A549 treated with CORT108297 at 1 μM for 4 hours (cell line): ENCODE data around the gene G6PD. TPM values are rescaled to one million over a fixed set of nuclear protein-coding genes. Genes with fewer than 3 reads are reported as not detected.

ENCODE experiments used
- total RNA-seq: library from RNA; stranded (reverse); fragments of 200-300 nt; extraction: Qiagen RNA extraction; gene quantifications from 5 replicates; pipeline ENCODE4 v1.2.3, GENCODE V29; 2022

The G6PD gene
- total RNA-seq = 1,443 to 1,631 TPM (median 1,552 TPM) in 5 replicates

DNA sequence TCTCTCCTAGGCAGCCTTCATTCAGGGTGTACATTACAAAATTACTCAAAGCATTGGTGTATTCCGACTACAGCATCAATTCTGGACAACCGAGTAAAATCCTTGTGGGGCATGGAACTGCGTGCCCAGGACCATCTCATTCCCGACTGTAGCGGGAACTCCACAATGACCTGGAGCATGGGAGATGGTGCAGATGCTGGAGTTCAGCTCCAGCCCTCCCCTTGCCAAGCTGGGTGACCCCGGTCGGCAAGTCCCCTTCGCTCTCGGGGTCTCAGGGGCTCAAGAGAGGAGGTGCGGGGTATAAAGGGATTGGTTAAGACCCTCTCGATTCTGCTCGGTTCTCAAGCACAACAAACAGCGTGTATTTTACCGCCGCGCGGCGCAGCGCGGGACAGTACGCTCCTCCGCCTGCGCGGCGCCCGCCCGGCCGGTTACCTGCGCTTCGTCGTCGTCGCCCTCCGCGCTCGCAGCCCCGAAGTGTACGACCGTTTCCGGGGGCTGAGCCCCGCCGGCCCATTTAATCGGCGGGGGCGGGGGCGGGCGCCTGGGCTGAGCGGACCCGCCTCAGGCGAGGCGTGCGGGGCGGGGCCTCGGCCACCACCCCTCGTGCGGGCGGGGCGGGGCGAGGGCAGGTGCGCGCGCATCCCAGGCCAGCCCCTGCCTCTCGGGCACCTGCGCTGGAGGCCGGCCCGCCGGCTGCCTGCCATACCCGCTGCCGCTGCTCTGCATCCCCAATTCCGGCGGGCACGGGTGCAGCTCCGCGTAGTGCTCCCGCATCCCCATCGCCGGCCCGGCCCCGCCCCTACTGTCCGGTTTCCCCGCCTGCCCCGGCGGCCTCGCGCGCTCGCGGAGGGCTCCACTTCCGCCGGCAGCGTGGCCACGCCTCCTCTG lies at the start of gene G6PD:
Gene G6PD, minus strand, starts transcription at position 493 of the 891 bp plus-strand sequence. CDS start 691 bp downstream, outside the sequence.

DNA sequence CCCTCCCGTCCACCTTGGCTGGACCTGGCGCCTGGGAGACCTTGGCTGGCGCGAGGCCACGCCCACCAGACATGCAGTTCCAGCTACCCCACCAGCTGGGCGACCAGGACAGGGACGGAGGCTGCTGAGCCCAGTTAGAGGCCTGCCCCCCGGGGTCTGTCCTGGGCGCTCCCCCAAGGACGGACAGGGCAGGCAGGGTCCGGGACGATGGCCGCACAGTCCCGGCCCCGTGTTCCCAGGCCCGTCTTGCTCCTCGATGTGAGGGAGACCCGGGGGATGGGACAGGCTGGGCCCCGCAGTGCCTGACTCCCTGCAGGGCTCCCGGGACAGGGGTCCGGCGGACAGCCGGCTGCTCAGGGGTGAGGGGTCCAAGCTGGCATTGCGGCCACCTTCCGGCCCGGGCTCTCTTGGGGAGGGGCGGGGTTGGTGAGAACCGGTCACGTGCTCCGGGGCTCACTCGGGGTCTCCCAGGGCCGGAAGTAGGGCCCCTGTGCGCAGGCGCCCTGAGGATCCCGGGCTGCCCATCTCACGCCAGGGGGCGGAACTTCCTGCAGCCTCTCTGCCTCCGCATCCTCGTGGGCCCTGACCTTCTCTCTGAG lies 38.0 kb upstream of the G6PD start, which contains the start of gene CTAG1A:
Gene CTAG1A, plus strand, starts transcription at position 549 of the 599 bp plus-strand sequence. CDS start 74 bp downstream, outside the sequence.

DNA sequence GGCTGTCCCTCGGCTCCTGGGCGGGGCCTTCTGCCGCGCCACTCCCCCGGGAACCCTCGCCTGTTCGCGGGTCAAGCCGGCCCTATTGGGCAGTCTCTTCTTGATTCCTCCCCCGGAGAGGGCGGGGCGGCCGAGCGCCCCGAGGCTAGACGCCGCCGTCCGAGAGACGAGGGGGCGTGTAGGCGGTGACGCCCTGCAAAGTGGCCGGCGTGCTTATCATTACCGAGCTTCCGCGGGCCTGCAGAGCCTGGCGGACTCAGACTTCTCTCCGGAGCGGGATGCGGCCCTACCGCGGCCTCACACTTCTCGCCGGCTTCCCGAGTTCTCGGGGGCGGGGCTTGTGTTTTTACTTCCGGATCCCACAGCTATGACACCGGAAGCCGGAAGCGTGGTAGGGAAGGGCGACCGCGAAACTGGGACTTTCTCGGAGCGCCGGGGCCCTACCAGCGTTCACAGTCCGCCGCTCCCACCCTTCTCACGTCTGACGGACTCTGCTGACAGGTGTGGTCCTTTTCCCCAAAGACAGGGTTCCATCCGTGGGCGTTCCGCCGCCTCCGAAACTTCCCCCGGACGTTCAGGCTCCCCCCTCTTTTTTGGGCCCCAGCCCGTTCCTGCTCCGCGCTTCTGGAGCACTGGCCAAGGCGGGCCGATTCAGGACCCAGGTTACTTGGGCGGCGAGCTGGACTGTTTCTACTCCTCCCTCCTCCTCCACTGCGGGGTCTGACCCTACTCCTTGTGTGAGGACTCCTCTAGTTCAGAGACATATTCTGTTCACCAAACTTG lies 790 bp upstream of the G6PD start, which contains the start of gene IKBKG:
Gene IKBKG, plus strand, starts transcription at position 376 of the 783 bp plus-strand sequence. CDS start 4,383 bp downstream, outside the sequence.

DNA sequence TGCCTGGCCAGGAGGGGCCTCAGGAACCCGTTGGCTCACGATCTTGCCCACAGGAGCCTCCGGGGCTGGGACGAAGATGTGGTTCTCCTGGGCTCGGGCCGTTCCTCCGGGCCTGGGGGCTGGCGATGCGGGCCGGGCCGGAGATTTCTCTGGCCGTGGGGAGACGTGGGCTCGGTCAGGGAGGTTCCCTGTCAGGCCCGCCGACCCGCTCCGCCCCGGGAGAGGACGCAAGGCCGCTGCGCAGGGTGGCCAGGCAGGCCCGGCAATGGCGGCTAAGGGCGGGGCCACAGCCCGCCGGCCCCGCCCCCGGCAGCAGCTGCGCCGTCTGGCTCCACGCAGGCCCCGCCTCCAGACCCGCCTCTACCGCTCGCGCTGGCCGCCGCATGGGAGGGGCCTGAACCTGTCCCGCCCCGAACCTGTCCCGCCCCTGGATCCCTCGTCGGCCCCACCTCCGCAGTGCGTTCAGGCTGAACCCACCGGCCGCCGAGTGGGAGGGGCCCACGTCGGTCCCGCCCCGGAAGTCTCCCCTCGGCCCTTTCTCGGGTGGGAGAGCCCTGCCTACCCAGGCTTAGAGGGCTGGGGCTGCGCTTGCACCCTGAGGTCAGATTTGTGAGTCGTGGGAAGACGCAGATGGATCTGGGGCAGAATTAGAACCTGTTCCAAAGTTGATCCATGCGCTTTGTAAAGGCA lies 30.5 kb downstream of the G6PD start, which contains the start of gene FAM3A:
Gene FAM3A, minus strand, starts transcription at position 267 of the 690 bp plus-strand sequence. CDS start 460 bp downstream, outside the sequence.

DNA sequence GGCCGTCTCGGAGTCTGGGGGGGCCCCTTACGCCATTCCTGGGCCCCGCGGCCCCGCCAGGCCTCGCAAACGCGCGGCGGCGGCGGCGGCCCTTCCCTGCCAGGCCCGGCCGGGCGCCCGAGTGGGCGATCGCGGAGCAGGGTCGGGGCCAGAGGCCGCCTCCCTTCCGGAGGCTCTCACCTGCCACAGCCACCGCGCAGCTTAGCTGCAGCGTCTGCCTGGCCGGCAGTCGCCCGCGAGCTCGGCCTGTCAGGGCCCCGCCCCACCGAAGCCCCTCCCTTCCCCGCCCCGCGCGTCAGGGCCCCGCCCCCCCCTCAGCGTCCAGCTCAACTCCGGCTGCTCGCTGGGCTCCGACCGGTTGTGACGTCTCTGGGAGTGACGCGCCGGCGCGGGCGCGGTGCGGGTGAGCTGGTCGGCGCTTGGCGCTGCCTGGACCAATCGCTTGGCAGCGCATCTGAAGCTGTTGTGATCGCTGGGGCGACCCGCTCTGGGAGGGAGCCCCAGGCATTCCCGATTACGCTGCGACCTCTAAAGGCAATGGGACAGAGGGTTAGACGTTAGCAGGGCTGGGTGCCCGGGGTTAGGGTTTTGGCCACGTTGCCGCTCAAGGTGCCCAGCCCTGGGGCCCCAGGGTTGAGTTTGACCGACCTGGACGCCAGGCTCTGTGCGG lies 56.1 kb downstream of the G6PD start, which contains the start of gene SLC10A3:
Gene SLC10A3, minus strand, starts transcription at position 216 of the 670 bp plus-strand sequence. CDS start 1,689 bp downstream, outside the sequence.

DNA sequence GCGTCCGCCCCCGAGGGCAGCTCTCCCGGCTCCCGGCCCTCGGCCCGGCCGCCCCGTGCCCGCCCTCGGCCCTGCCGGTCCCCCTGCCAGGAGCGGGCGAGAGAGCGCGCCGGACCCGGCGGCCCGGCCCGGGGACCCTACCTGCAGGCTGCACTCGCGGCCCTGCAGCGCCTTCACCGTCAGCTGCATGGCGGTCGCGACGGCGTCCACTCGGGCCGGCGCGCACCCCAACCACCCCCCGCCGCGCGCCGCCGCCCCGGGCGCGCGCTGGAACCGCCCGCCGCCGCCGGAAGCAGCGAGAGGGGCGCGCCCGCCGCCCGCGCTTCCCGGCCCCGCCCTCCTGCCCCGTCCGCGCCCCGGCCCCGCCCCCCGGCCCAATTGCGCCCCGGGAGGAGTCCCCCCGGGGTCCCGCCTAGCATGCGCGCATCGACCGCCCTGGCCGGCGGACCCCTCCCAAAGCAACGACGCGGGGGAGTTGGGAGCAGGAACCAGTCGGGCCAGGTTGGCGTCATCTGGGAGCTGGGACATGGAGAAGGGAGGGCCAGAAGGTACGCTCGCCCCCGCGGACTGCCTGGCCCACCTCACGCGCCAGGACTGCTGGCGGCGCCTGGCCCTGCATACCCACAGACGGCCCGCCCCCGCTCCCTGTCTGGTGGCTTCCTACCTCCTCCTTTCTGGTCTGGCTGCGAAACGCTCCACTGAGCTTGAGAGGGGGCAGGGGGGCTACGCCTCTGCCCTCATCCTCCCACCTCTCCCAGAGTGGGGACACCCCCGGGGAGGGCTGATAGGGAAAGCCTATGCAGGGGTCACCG lies 60.0 kb downstream of the G6PD start, which contains the start of gene UBL4A:
Gene UBL4A, minus strand, starts transcription at position 220 of the 812 bp plus-strand sequence. Its CDS starts 31 bp downstream, at position 189.

Other genes with a start within 250 kb of the G6PD start
- gene FLNA, start 172.2 kb downstream of the G6PD start, total RNA-seq = 1,453 to 1,770 TPM (median 1,639 TPM) in 5 replicates
- gene EMD, start 167.6 kb downstream of the G6PD start, total RNA-seq = 110 to 171 TPM (median 156 TPM) in 5 replicates
- gene RPL10, start 148.5 kb downstream of the G6PD start, total RNA-seq = 5,551 to 5,842 TPM (median 5,620 TPM) in 5 replicates
- gene DNASE1L1, start 137.6 kb downstream of the G6PD start, total RNA-seq = 24.2 to 33.3 TPM (median 29.6 TPM) in 5 replicates
- gene TAFAZZIN, start 135.3 kb downstream of the G6PD start, total RNA-seq = 30.2 to 41.8 TPM (median 38.8 TPM) in 5 replicates
- gene ATP6AP1, start 118.2 kb downstream of the G6PD start, total RNA-seq = 79.6 to 112 TPM (median 110 TPM) in 5 replicates
- gene GDI1, start 109.7 kb downstream of the G6PD start, total RNA-seq = 94.4 to 112 TPM (median 107 TPM) in 5 replicates
- gene FAM50A, start 102.7 kb downstream of the G6PD start, total RNA-seq = 99.6 to 120 TPM (median 116 TPM) in 5 replicates
- gene PLXNA3, start 88.6 kb downstream of the G6PD start, total RNA-seq = 9.7 to 17.8 TPM (median 15.3 TPM) in 5 replicates
- 46.0 to 79.0 TPM (median 72.0 TPM) in 5 replicates for gene LAGE3, start 67.6 kb downstream of the G6PD start, total RNA-seq
- gene UBL4A, start 60.2 kb downstream of the G6PD start, total RNA-seq = 63.0 to 72.5 TPM (median 69.3 TPM) in 5 replicates
- 28.5 to 45.1 TPM (median 42.0 TPM) in 5 replicates for gene SLC10A3, start 56.2 kb downstream of the G6PD start, total RNA-seq
- 33.4 to 47.5 TPM (median 46.5 TPM) in 5 replicates for gene FAM3A, start 30.6 kb downstream of the G6PD start, total RNA-seq
- gene IKBKG, start 774 bp upstream of the G6PD start, total RNA-seq = 33.1 to 46.6 TPM (median 46.0 TPM) in 5 replicates
- not detected in 5 replicates for gene CTAG1A, start 38.3 kb upstream of the G6PD start, total RNA-seq
- gene CTAG1B, start 72.4 kb upstream of the G6PD start, total RNA-seq = not detected in 5 replicates
- gene CTAG2, start 106.7 kb upstream of the G6PD start, total RNA-seq = not detected in 5 replicates
- 0.36 to 0.78 TPM (median 0.47 TPM) in 5 replicates for gene GAB3, start 204.2 kb upstream of the G6PD start, total RNA-seq
- gene DKC1, start 216.0 kb upstream of the G6PD start, total RNA-seq = 153 to 208 TPM (median 161 TPM) in 5 replicates